Measurements from ENCODE around the gene CLDN18.

Gene CLDN18

DNA sequence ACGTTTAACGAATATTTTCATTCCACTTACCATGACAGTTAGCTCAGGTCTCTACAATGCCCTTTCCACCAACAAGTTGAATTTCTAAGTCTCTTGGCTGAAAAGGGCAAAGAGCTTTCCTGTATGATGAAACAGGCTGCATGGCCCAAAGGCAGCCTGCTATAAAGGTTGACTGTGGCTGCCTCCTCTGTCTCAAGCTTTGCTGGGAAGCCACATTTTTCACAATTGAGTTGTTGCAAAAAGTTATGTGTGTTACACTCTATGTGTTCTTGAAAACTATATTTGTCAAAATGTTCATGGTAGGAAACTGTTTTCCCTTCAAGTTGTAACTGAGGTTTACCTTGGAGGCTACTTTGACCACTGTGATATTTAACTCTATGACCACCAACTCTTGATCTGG, 56.0 kb downstream of the CLDN18 start:
- no peak for DNase-seq

DNA sequence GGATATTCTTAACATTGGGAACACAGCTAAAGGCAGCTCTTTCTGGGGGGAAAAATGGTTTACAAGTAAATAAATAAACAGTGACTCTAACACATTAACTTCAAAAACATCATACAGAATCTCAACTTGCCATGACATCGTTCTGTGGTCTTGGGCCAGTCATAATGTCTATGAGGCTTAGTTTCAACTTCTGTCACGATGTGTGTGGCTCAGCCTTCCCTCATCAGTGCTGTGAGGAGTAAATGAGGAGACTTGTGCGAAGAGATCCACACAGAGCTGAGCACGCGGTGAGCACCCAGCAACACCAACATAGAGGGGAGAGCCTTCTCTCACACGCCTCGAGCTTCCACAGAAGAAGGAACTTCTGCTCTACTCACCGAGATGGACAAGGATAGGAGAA, 56.4 kb downstream of the CLDN18 start:
- no peak for DNase-seq

DNA sequence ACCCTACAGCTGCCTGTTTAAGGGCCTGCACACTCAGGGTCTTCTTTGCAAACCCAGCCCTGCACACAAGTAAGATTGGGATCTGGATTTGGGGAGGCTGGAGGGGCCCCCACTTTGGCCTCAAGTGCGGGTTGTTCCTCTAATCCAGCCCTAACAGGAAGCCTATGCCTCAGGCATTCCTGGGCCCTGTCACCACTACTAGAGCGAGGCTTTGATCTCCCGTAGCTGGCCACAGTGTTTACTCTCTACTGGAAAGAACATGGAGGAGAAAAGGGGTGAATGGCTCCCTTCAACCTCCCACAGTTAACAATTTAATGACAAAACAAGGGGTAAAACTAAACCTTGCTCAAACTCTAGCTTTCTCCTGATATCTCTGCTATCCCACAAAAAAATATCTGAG, 57.0 kb downstream of the CLDN18 start:
- no peak for DNase-seq

DNA sequence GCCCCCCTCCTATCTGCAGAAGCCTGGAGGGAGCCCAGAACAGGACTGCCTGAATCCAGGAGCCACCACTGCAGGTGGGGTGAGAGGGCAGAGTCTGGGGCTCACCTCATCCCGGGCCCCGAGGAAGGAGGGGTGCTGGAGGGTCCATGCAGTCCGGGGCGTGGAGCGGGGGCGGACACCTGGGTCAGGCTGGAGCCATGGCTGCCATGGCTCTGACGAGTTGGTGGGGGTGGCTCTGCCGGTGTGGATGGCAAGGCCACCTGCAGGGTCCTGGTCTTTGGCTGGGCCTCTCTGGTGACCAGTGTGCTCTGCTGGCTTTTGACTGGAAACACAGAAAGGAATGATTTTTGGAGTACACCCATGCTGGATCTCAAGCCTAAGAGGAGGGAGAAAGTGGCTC, 58.1 kb downstream of the CLDN18 start:
- DNase-seq = no peak

DNA sequence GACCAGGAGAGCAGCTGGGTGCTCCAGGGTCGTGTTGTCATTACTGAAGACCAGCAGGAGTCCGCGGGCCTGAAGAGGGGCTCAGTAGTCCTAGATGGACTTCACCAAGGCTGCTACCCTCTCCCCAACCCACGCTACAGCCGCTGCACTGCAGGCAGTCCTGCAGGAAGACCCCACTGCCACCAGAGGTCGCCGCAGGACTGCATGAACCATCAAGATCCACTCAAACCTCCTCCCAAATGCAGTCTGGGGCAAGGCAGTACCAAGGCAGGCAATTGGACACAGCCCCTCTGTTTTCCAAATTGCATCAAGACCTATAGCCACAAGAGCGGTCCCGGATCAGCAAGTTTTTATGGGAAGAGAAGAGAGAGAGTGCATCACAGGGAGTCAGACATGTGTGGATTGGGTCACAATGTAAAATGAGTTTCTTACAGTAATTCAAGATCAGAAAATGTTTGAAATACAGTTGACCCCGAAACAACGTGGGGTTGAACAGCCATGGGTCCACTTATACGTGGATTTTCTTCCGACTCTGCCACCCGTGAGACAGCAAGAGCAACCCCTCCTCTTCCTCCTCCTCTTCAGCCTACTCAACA, 58.7 kb downstream of the CLDN18 start:
- peak; percentile 89 for DNase-seq

DNA sequence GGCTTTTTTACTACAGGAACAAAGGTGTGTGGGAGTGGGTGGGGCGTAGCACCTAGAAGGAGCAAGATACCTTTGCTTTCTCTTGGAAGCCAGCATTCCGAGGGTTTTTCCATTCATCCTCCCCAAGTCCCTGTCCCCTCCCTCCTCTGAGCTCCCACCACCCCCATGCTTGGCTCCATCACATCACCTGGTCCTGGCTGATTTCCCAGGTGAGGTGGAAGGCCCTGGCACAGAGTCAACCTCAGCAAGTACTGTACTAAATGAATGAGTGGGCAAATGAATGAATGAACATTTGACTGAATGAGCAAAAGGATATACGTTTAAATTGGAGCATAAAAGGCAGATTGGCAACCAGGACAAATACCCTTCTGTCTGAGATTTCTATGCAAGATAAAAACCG, 60.0 kb downstream of the CLDN18 start:
- DNase-seq = no peak

DNA sequence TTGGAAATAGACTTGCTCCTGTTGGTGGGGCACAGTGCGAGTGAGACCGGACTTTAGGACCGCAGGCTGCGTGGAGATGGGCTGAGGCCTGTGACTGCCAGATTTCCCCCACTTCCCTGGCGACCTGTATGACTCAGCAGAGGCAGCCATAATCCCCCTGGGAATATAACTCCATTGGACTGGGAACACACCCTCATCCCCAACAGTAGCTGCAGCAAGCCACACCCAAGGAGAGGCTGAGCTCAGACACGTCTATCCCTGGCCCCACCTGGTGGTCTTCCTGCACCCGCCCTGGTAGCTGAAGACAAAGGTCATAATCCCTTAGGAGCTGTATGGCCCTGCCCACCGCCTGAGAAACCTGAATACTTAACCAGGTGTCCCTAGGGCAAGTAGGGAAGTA, 62.8 kb downstream of the CLDN18 start:
- DNase-seq = no peak

DNA sequence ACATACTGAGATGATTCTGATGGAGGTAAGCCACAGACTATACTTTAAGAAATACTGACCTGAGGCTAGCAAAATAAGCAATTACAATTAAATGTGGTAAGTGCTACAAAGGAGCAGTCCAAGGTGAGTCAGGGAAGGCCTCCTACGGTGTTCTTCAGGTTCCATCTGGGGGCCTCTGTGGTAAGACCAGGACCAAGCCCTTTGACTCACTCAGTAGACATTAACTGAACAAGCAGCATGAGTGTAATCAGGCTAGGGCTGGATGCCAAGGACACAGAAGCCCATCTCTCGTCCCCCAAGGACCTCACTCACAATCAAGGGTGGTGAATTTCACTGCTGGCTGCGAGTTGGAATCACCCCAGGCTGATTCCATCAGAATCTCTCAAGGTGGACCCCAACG, 68.1 kb downstream of the CLDN18 start:
- no peak for DNase-seq

DNA sequence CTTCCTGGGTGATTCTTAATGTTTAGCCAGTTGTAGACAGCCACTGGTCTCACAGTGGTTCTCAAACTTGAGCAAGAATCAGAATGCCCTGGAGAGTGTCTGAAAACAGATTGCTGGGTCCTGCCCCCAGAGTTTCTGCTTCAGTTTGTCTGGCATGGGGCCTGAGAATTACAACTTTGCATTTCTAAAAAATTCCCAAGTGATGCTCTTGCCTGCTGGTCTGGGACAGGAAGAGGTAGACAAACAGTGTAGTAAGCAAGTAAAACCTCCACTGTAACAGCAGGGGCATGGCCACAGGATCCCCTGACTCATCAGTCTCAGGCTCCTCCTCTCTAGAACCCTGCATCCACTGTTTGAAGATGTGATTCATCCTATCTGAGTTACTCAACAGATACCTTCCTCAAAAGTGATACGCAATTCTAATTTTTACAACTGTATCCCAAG, 69.0 kb downstream of the CLDN18 start:
- no peak for DNase-seq

DNA sequence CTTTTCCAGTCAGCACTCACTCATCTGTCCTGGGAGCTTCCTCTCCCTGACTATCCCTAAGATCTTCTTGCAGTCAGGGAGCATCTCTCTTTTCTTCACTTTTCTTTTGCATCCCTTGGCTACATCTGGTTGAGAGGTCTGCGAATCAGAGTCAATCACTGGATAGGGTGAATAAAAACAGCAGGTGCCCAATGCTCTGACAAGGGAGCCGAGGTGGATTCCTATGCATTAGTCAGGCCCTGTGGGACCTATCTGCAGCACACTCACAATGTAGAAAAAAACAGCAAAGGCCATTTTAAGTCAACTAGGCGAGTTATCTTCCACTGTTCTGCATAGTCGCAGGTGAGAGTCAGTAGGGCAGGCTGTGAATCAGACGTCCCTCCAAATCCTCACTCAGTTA, 69.9 kb downstream of the CLDN18 start:
- DNase-seq = no peak

DNA sequence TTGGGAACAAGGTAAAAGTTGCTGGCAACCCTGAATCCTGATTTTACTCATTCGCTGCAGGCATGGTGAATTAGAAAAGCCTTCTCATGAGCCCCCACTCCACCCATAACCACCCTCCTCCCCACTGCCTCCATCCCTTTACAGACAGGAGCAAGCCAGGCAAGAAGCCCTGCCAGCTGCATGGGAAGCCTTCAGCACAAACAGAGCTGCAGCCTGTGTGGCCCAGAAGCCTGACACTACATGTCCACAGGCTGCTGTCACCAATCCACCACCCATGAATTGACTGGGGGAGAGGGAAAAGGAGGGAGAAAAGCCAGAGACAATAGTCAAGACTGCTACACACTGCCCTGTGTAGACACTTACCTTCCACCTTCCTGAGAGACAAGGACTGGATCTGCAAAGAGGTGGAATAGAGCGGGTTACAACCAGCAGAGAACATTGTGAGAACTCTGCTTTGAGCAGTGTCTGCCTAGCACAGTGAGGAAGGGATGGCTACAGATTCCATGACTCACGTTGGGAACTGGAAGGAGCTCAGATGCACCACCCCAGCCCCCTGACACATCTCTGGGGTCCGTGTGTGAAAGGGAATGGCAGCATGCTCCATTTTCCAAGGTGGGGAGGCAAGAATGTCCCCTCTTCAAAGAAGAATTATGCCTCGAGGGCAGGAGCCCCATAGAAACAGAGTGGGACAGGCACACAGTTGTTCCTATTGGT, 71.6 kb downstream of the CLDN18 start:
- DNase-seq = no peak

DNA sequence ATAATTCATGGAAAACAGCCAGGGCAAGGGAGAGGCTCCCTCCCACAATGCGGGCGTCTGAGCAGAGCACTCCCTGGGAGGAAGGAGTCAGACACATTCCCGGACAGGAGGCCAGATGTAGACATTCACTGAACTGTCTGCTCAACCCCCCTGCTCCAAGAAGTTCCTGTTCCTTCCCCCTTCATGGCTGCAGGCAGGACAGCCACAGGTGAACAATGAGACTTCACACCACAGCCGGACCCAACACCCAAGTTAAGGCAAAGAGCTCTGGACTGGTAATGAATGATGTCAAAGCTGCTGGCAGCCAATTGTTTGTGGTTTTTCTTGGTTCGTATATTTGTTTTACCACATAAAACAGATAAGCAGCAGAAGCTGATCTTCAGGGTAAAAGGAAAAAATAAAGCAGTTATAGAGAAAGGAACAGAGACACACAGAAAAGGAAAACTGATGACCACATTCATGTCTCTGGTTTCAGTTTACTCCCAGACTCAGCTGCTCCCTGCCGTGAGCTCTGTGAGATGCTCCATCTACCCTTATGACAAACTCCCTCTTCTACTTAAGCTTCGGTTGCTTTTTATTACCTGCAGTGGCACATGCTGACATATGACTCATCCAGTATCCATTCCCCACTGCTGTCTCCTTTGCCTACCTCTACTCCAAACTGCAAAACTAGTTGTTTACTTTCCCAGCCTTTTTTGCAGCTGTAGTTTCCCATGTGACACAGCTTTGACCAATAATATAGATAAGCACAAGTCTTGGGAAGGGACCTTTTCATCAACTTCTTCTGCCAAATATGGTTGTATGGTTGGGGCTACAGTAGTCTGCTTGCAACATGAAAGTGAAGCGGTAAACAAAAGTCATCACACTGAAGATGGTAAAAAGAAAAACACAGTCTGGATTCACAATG, 72.4 kb downstream of the CLDN18 start:
- peak; percentile 74 for DNase-seq

DNA sequence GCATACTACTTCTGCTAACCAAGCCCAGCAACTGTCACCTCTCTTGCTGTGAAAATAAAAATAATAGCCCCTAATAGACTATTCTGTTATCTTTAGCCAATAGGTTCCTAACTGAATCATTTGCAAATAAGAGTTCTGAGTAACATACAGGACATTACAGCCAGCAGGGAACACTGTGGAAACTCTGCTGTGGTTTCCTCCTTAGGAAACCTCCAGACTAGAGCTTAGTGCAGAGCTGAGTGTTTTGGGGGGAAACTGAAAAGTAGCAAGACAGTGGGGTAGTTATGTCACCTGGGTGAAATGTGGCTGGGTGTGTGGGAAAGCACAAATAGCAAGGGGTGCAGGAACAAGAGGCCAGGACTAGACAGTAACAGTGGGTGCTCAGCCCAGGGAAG, 73.0 kb downstream of the CLDN18 start:
- no peak for DNase-seq

All from hematopoietic multipotent progenitor cell treated with erythropoietin and hydrocortisone succinate and interleukin-3 and kit ligand, for 4 days (in vitro differentiated cells).